ENCODE results near the gene MRPS24. TPM values are rescaled to one million over a fixed set of nuclear protein-coding genes. Genes with fewer than 3 reads are reported as not detected.
"Not testable (repeated sequence)": the region's sequence is repeated elsewhere in the genome, so short reads cannot be mapped to it uniquely, and the experiment has no call there.

Gene MRPS24
- polyA plus RNA-seq, 1 donor (not counting 4 experiments of a cell fraction or from before 2014, with no cell fraction given) = 104 TPM

GRCh38 chr7:43825391-43825808 lies 43.9 kb downstream of the MRPS24 start:
- DNase-seq (ENCODE audit: low read depth, low spot score) (no peak), FAIRE-seq (no peak)
- Histone ChIP-seq H3K27ac (ENCODE audit: control insufficient read depth, insufficient read depth, low read length) (no peak overlapping the region), H3K4me3 (ENCODE audit: control insufficient read depth in 2 of 3, extremely low read depth in 1 of 3, insufficient read depth in 2 of 3, low read depth in 1 of 3, low read length in 3 of 3) (no peak overlapping the region), H3K9ac (ENCODE audit: control insufficient read depth, extremely low read depth, insufficient read depth, low read length) (no peak overlapping the region), H3K4me1 (ENCODE audit: control insufficient read depth, extremely low read depth, insufficient read depth, low read length) (no peaks in the 10 kb centered on the region), H3K27me3 (ENCODE audit: control insufficient read depth, extremely low read depth, insufficient read depth, low read length) (peaks cover 15% of the 10 kb centered on the region), H3K9me1 (ENCODE audit: control insufficient read depth, extremely low read depth, insufficient read depth, low read length) (no peaks in the 10 kb centered on the region), H3K79me2 (ENCODE audit: control insufficient read depth, insufficient read depth, low read length) (no peaks in the 10 kb centered on the region), H3K9me3 (ENCODE audit: control insufficient read depth, low read depth, low read length) (no peaks in the 10 kb centered on the region), H3K4me2 (ENCODE audit: control insufficient read depth, extremely low read depth, insufficient read depth, low read depth, low read length) (no peak overlapping the region), H2AFZ (ENCODE audit: control insufficient read depth, low read length) (no peak overlapping the region), H4K20me1 (ENCODE audit: control insufficient read depth, extremely low read depth, insufficient read depth, low read length) (no peaks in the 10 kb centered on the region), H3K36me3 (ENCODE audit: control insufficient read depth in 2 of 2, extremely low read depth in 1 of 2, insufficient read depth in 2 of 2, low read length in 2 of 2) (no peaks in the 10 kb centered on the region)
- dilution Hi-C loops (cut with MboI; ENCODE audit: extremely low pct_ligation_motif_present, low sequenced_read_pairs) = no loop called here
- no peak for TF ChIP-seq EZH2 (IDR thresholded peaks at IDR 0.05; ENCODE audit: low read length)
- no peak for TF ChIP-seq CTCF (optimal IDR thresholded peaks at IDR 0.05 in 1 of 3, IDR thresholded peaks at IDR 0.05 in 1 of 3, conservative IDR thresholded peaks at IDR 0.05 in 1 of 3; ENCODE audit: extremely low read depth in 1 of 3, insufficient read depth in 2 of 3, low read length in 3 of 3)

GRCh38 chr7:43824963-43825362 lies 44.4 kb downstream of the MRPS24 start:
- no peaks in the 10 kb centered on the region for H3K36me3 ChIP-seq (ENCODE audit: control insufficient read depth in 2 of 2, extremely low read depth in 1 of 2, insufficient read depth in 2 of 2, low read length in 2 of 2)
- FAIRE-seq (no peak), DNase-seq (ENCODE audit: low read depth, low spot score) (no peak)
- no peaks in the 10 kb centered on the region for H3K4me1 ChIP-seq (ENCODE audit: control insufficient read depth, extremely low read depth, insufficient read depth, low read length)
- H3K79me2 ChIP-seq (ENCODE audit: control insufficient read depth, insufficient read depth, low read length) = no peaks in the 10 kb centered on the region
- TF ChIP-seq EZH2 (IDR thresholded peaks at IDR 0.05; ENCODE audit: low read length) (no peak), CTCF (optimal IDR thresholded peaks at IDR 0.05 in 1 of 3, IDR thresholded peaks at IDR 0.05 in 1 of 3, conservative IDR thresholded peaks at IDR 0.05 in 1 of 3; ENCODE audit: extremely low read depth in 1 of 3, insufficient read depth in 2 of 3, low read length in 3 of 3) (no peak)
- no peak overlapping the region for H3K4me2 ChIP-seq (ENCODE audit: control insufficient read depth, extremely low read depth, insufficient read depth, low read depth, low read length)
- H3K4me3 ChIP-seq (ENCODE audit: control insufficient read depth in 2 of 3, extremely low read depth in 1 of 3, insufficient read depth in 2 of 3, low read depth in 1 of 3, low read length in 3 of 3) = no peak overlapping the region
- no peaks in the 10 kb centered on the region for H3K9me1 ChIP-seq (ENCODE audit: control insufficient read depth, extremely low read depth, insufficient read depth, low read length)
- H4K20me1 ChIP-seq (ENCODE audit: control insufficient read depth, extremely low read depth, insufficient read depth, low read length) = no peaks in the 10 kb centered on the region
- H3K27ac ChIP-seq (ENCODE audit: control insufficient read depth, insufficient read depth, low read length) = no peak overlapping the region
- no peak overlapping the region for H2AFZ ChIP-seq (ENCODE audit: control insufficient read depth, low read length)
- H3K27me3 ChIP-seq (ENCODE audit: control insufficient read depth, extremely low read depth, insufficient read depth, low read length) = peaks cover 15% of the 10 kb centered on the region
- no peaks in the 10 kb centered on the region for H3K9me3 ChIP-seq (ENCODE audit: control insufficient read depth, low read depth, low read length)
- dilution Hi-C loops (cut with MboI; ENCODE audit: extremely low pct_ligation_motif_present, low sequenced_read_pairs) = no loop called here
- no peak overlapping the region for H3K9ac ChIP-seq (ENCODE audit: control insufficient read depth, extremely low read depth, insufficient read depth, low read length)

GRCh38 chr7:43824513-43824912 lies 44.8 kb downstream of the MRPS24 start:
- dilution Hi-C loops (cut with MboI; ENCODE audit: extremely low pct_ligation_motif_present, low sequenced_read_pairs); DNase-seq (ENCODE audit: low read depth, low spot score); H3K9me3 ChIP-seq (ENCODE audit: control insufficient read depth, low read depth, low read length); H4K20me1 ChIP-seq (ENCODE audit: control insufficient read depth, extremely low read depth, insufficient read depth, low read length); H3K79me2 ChIP-seq (ENCODE audit: control insufficient read depth, insufficient read depth, low read length); H3K9ac ChIP-seq (ENCODE audit: control insufficient read depth, extremely low read depth, insufficient read depth, low read length); H3K36me3 ChIP-seq (ENCODE audit: control insufficient read depth in 2 of 2, extremely low read depth in 1 of 2, insufficient read depth in 2 of 2, low read length in 2 of 2); H3K4me3 ChIP-seq (ENCODE audit: control insufficient read depth in 2 of 3, extremely low read depth in 1 of 3, insufficient read depth in 2 of 3, low read depth in 1 of 3, low read length in 3 of 3); H3K4me2 ChIP-seq (ENCODE audit: control insufficient read depth, extremely low read depth, insufficient read depth, low read depth, low read length); FAIRE-seq; H2AFZ ChIP-seq (ENCODE audit: control insufficient read depth, low read length); H3K27ac ChIP-seq (ENCODE audit: control insufficient read depth, insufficient read depth, low read length); H3K9me1 ChIP-seq (ENCODE audit: control insufficient read depth, extremely low read depth, insufficient read depth, low read length); H3K4me1 ChIP-seq (ENCODE audit: control insufficient read depth, extremely low read depth, insufficient read depth, low read length): not testable (repeated sequence)
- peaks cover 15% of the 10 kb centered on the region for H3K27me3 ChIP-seq (ENCODE audit: control insufficient read depth, extremely low read depth, insufficient read depth, low read length)
